Ishikawa (cell line): Measurements from ENCODE around the gene WNT3A.

Experiments used
- CREB1 ChIP-seq: IDR thresholded peaks from 2 replicates; pipeline ENCODE4 v1.6.1; 2012; ENCODE audit warnings: low read depth
- EGR1 ChIP-seq: IDR thresholded peaks from 2 replicates; pipeline ENCODE4 v1.6.1; 2012
- EP300 ChIP-seq: IDR thresholded peaks from 2 replicates; pipeline ENCODE4 v1.6.1; 2012; ENCODE audit warnings: borderline replicate concordance
- FOXM1 ChIP-seq: IDR thresholded peaks from 2 replicates; pipeline ENCODE4 v1.6.1; 2012; ENCODE audit warnings: low read depth, borderline replicate concordance
- REST ChIP-seq: IDR thresholded peaks from 2 replicates; pipeline ENCODE4 v1.6.1; 2012; ENCODE audit warnings: low read depth, mild to moderate bottlenecking
- TAF1 ChIP-seq: IDR thresholded peaks from 2 replicates; pipeline ENCODE4 v1.6.1; 2012; ENCODE audit warnings: low read depth, mild to moderate bottlenecking
- TCF12 ChIP-seq: IDR thresholded peaks from 2 replicates; pipeline ENCODE4 v1.6.1; 2012; ENCODE audit warnings: low read depth
- YY1 ChIP-seq: IDR thresholded peaks from 2 replicates; pipeline ENCODE4 v1.6.1; 2012; ENCODE audit warnings: low read depth
- TF ChIP-seq, protein P1 (sequence below): IDR thresholded peaks from 2 replicates; pipeline ENCODE4 v1.6.1; 2012
- TF ChIP-seq, protein P2 (sequence below): IDR thresholded peaks from 2 replicates; pipeline ENCODE4 v1.6.1; 2012

GRCh38 chr1:228081144-228081543, 74.3 kb downstream of the WNT3A start:
- no peak for TF ChIP-seq REST
- no peak for TF ChIP-seq EP300
- no peak for TF ChIP-seq CREB1
- no peak for TF ChIP-seq YY1
- no peak for TF ChIP-seq TCF12
- no peak for TF ChIP-seq EGR1
- TF ChIP-seq FOXM1, result no peak
- TF ChIP-seq TAF1, result no peak
- TF ChIP-seq, protein P1, sequence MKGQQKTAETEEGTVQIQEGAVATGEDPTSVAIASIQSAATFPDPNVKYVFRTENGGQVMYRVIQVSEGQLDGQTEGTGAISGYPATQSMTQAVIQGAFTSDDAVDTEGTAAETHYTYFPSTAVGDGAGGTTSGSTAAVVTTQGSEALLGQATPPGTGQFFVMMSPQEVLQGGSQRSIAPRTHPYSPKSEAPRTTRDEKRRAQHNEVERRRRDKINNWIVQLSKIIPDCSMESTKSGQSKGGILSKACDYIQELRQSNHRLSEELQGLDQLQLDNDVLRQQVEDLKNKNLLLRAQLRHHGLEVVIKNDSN, result no peak
- TF ChIP-seq, protein P2, sequence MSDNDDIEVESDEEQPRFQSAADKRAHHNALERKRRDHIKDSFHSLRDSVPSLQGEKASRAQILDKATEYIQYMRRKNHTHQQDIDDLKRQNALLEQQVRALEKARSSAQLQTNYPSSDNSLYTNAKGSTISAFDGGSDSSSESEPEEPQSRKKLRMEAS, result no peak
